ENCODE results near the gene RASSF10.

Gene RASSF10

GRCh38 chr11:13015753-13016152 is 6.6 kb downstream of the RASSF10 start:
- H3K36me3 ChIP-seq (ENCODE audit: control insufficient read depth in 4 of 4, insufficient read depth in 4 of 4, low read length in 3 of 4): no peaks in the 10 kb centered on the region
- H3K4me1 ChIP-seq (ENCODE audit: control extremely low read depth in 1 of 4, control insufficient read depth in 4 of 4, insufficient read depth in 4 of 4, low read length in 3 of 4): peaks cover 0 to under 1% (median 0%) of the 10 kb centered on the region in 4 experiments
- peaks cover 0 to 2% (median 0%) of the 10 kb centered on the region in 5 experiments for H3K9me3 ChIP-seq (ENCODE audit: control extremely low read depth in 1 of 5, control insufficient read depth in 4 of 5, insufficient read depth in 2 of 5, low read depth in 1 of 5, low read length in 4 of 5)
- H3K27me3 ChIP-seq (replicated peaks in 2 of 5; ENCODE audit: control insufficient read depth in 4 of 5, insufficient read depth in 5 of 5, low read length in 4 of 5): peaks cover 21 to 58% (median 41%) of the 10 kb centered on the region in 5 experiments
- no peak overlapping the region for H3K4me3 ChIP-seq (ENCODE audit: control insufficient read depth in 1 of 7, extremely low read depth in 1 of 7, insufficient read depth in 4 of 7, low read depth in 2 of 7, low read length in 6 of 7)
- DNase-seq: no peak
- ChIA-PET POLR2A (no interaction called here), CTCF (interaction anchor here (1.1 kb wide), 1 partner anchor 50 kb away, joined by 3 read pairs; no protein-coding TSS in a partner anchor)
- no peak overlapping the region for H3K27ac ChIP-seq (ENCODE audit: insufficient read depth in 1 of 2, low read depth in 1 of 2, low read length in 2 of 2, poor library complexity in 1 of 2, severe bottlenecking in 2 of 2)
- WGBS (ENCODE audit: insufficient coverage): 86% methylated on average over 4 of the region's 6 CpGs

- no peak overlapping the region for H3K4me3 ChIP-seq (ENCODE audit: control insufficient read depth in 1 of 7, extremely low read depth in 1 of 7, insufficient read depth in 4 of 7, low read depth in 2 of 7, low read length in 6 of 7)
- CTCF ChIA-PET: interaction anchor here (1.1 kb wide), 2 partner anchors 51 to 136 kb away, joined by 3 read pairs; no protein-coding TSS in a partner anchor
- peaks cover 18 to 52% (median 37%) of the 10 kb centered on the region in 5 experiments for H3K27me3 ChIP-seq (replicated peaks in 2 of 5; ENCODE audit: control insufficient read depth in 4 of 5, insufficient read depth in 5 of 5, low read length in 4 of 5)
Observed at GRCh38 chr11:13016415-13016814, 7.3 kb downstream of the RASSF10 start.

GRCh38 chr11:13019313-13019712 is 10.2 kb downstream of the RASSF10 start:
- WGBS (ENCODE audit: insufficient coverage): 100% methylated on average over 1 of the region's 4 CpGs
- no peak for DNase-seq
- Histone ChIP-seq H3K4me3 (ENCODE audit: control insufficient read depth in 1 of 7, extremely low read depth in 1 of 7, insufficient read depth in 4 of 7, low read depth in 2 of 7, low read length in 6 of 7) (no peak overlapping the region), H3K27ac (ENCODE audit: insufficient read depth in 1 of 2, low read depth in 1 of 2, low read length in 2 of 2, poor library complexity in 1 of 2, severe bottlenecking in 2 of 2) (no peak overlapping the region), H3K9me3 (ENCODE audit: control extremely low read depth in 1 of 5, control insufficient read depth in 4 of 5, insufficient read depth in 2 of 5, low read depth in 1 of 5, low read length in 4 of 5) (peaks cover 0 to 2% (median 0%) of the 10 kb centered on the region in 5 experiments), H3K27me3 (replicated peaks in 2 of 5; ENCODE audit: control insufficient read depth in 4 of 5, insufficient read depth in 5 of 5, low read length in 4 of 5) (peaks cover 2 to 24% (median 12%) of the 10 kb centered on the region in 5 experiments), H3K4me1 (ENCODE audit: control extremely low read depth in 1 of 4, control insufficient read depth in 4 of 4, insufficient read depth in 4 of 4, low read length in 3 of 4) (no peaks in the 10 kb centered on the region), H3K36me3 (ENCODE audit: control insufficient read depth in 4 of 4, insufficient read depth in 4 of 4, low read length in 3 of 4) (no peaks in the 10 kb centered on the region)
- ChIA-PET POLR2A (no interaction called here), CTCF (no interaction called here)

More at GRCh38 chr11:13016415-13016814, 7.3 kb downstream of the RASSF10 start:
- Histone ChIP-seq H3K27ac (ENCODE audit: insufficient read depth in 1 of 2, low read depth in 1 of 2, low read length in 2 of 2, poor library complexity in 1 of 2, severe bottlenecking in 2 of 2) (no peak overlapping the region), H3K4me1 (ENCODE audit: control extremely low read depth in 1 of 4, control insufficient read depth in 4 of 4, insufficient read depth in 4 of 4, low read length in 3 of 4) (no peaks in the 10 kb centered on the region), H3K9me3 (ENCODE audit: control extremely low read depth in 1 of 5, control insufficient read depth in 4 of 5, insufficient read depth in 2 of 5, low read depth in 1 of 5, low read length in 4 of 5) (peaks cover 0 to 2% (median 0%) of the 10 kb centered on the region in 5 experiments), H3K36me3 (ENCODE audit: control insufficient read depth in 4 of 4, insufficient read depth in 4 of 4, low read length in 3 of 4) (no peaks in the 10 kb centered on the region)
- POLR2A ChIA-PET: no interaction called here
- DNase-seq: no peak

- DNase-seq: no peak
- 83% methylated on average over 4 of the region's 5 CpGs for WGBS (ENCODE audit: insufficient coverage)
- Histone ChIP-seq H3K27ac (ENCODE audit: insufficient read depth in 1 of 2, low read depth in 1 of 2, low read length in 2 of 2, poor library complexity in 1 of 2, severe bottlenecking in 2 of 2) (no peak overlapping the region), H3K9me3 (ENCODE audit: control extremely low read depth in 1 of 5, control insufficient read depth in 4 of 5, insufficient read depth in 2 of 5, low read depth in 1 of 5, low read length in 4 of 5) (peaks cover 0 to 2% (median 0%) of the 10 kb centered on the region in 5 experiments), H3K27me3 (replicated peaks in 2 of 5; ENCODE audit: control insufficient read depth in 4 of 5, insufficient read depth in 5 of 5, low read length in 4 of 5) (peaks cover 0 to 7% (median 4%) of the 10 kb centered on the region in 5 experiments), H3K4me3 (ENCODE audit: control insufficient read depth in 1 of 7, extremely low read depth in 1 of 7, insufficient read depth in 4 of 7, low read depth in 2 of 7, low read length in 6 of 7) (no peak overlapping the region), H3K36me3 (ENCODE audit: control insufficient read depth in 4 of 4, insufficient read depth in 4 of 4, low read length in 3 of 4) (no peaks in the 10 kb centered on the region), H3K4me1 (ENCODE audit: control extremely low read depth in 1 of 4, control insufficient read depth in 4 of 4, insufficient read depth in 4 of 4, low read length in 3 of 4) (no peaks in the 10 kb centered on the region)
- POLR2A ChIA-PET: no interaction called here
- CTCF ChIA-PET: interaction anchor here (0.6 to 2.1 kb wide), 2 partner anchors 46 to 58 kb away, joined by 3 to 5 read pairs; no protein-coding TSS in a partner anchor
Observed at GRCh38 chr11:13023423-13023822, 14.3 kb downstream of the RASSF10 start.

GRCh38 chr11:13026722-13027121 is 17.6 kb downstream of the RASSF10 start:
- CTCF ChIA-PET: interaction anchor here (1.6 kb wide), 1 partner anchor 16 kb away, joined by 3 read pairs; no protein-coding TSS in a partner anchor
- Histone ChIP-seq H3K9me3 (ENCODE audit: control extremely low read depth in 1 of 5, control insufficient read depth in 4 of 5, insufficient read depth in 2 of 5, low read depth in 1 of 5, low read length in 4 of 5) (peaks cover 0 to 3% (median 0%) of the 10 kb centered on the region in 5 experiments), H3K27me3 (replicated peaks in 2 of 5; ENCODE audit: control insufficient read depth in 4 of 5, insufficient read depth in 5 of 5, low read length in 4 of 5) (peaks cover 0 to 8% (median 2%) of the 10 kb centered on the region in 5 experiments), H3K4me3 (ENCODE audit: control insufficient read depth in 1 of 7, extremely low read depth in 1 of 7, insufficient read depth in 4 of 7, low read depth in 2 of 7, low read length in 6 of 7) (no peak overlapping the region), H3K4me1 (ENCODE audit: control extremely low read depth in 1 of 4, control insufficient read depth in 4 of 4, insufficient read depth in 4 of 4, low read length in 3 of 4) (no peaks in the 10 kb centered on the region), H3K27ac (ENCODE audit: insufficient read depth in 1 of 2, low read depth in 1 of 2, low read length in 2 of 2, poor library complexity in 1 of 2, severe bottlenecking in 2 of 2) (no peak overlapping the region), H3K36me3 (ENCODE audit: control insufficient read depth in 4 of 4, insufficient read depth in 4 of 4, low read length in 3 of 4) (no peaks in the 10 kb centered on the region)
- POLR2A ChIA-PET: no interaction called here
- WGBS (ENCODE audit: insufficient coverage): 98% methylated on average over 4 of the region's 4 CpGs
- DNase-seq: no peak

GRCh38 chr11:13028322-13028721 is 19.2 kb downstream of the RASSF10 start:
- no peak for DNase-seq
- peaks cover 0 to 3% (median 0%) of the 10 kb centered on the region in 5 experiments for H3K9me3 ChIP-seq (ENCODE audit: control extremely low read depth in 1 of 5, control insufficient read depth in 4 of 5, insufficient read depth in 2 of 5, low read depth in 1 of 5, low read length in 4 of 5)
- peaks cover 0 to 8% (median 2%) of the 10 kb centered on the region in 5 experiments for H3K27me3 ChIP-seq (replicated peaks in 2 of 5; ENCODE audit: control insufficient read depth in 4 of 5, insufficient read depth in 5 of 5, low read length in 4 of 5)
- CTCF ChIA-PET: no interaction called here
- no peaks in the 10 kb centered on the region for H3K36me3 ChIP-seq (ENCODE audit: control insufficient read depth in 4 of 4, insufficient read depth in 4 of 4, low read length in 3 of 4)
- no peaks in the 10 kb centered on the region for H3K4me1 ChIP-seq (ENCODE audit: control extremely low read depth in 1 of 4, control insufficient read depth in 4 of 4, insufficient read depth in 4 of 4, low read length in 3 of 4)
- H3K4me3 ChIP-seq (ENCODE audit: control insufficient read depth in 1 of 7, extremely low read depth in 1 of 7, insufficient read depth in 4 of 7, low read depth in 2 of 7, low read length in 6 of 7): no peak overlapping the region
- POLR2A ChIA-PET: no interaction called here
- no peak overlapping the region for H3K27ac ChIP-seq (ENCODE audit: insufficient read depth in 1 of 2, low read depth in 1 of 2, low read length in 2 of 2, poor library complexity in 1 of 2, severe bottlenecking in 2 of 2)
- WGBS (ENCODE audit: insufficient coverage): 100% methylated on average over 3 of the region's 3 CpGs

- Histone ChIP-seq H3K36me3 (ENCODE audit: control insufficient read depth in 4 of 4, insufficient read depth in 4 of 4, low read length in 3 of 4) (no peaks in the 10 kb centered on the region), H3K27me3 (replicated peaks in 2 of 5; ENCODE audit: control insufficient read depth in 4 of 5, insufficient read depth in 5 of 5, low read length in 4 of 5) (peaks cover 0 to 8% (median 2%) of the 10 kb centered on the region in 5 experiments), H3K4me1 (ENCODE audit: control extremely low read depth in 1 of 4, control insufficient read depth in 4 of 4, insufficient read depth in 4 of 4, low read length in 3 of 4) (no peaks in the 10 kb centered on the region), H3K9me3 (ENCODE audit: control extremely low read depth in 1 of 5, control insufficient read depth in 4 of 5, insufficient read depth in 2 of 5, low read depth in 1 of 5, low read length in 4 of 5) (peaks cover 0 to 3% (median 0%) of the 10 kb centered on the region in 5 experiments), H3K4me3 (ENCODE audit: control insufficient read depth in 1 of 7, extremely low read depth in 1 of 7, insufficient read depth in 4 of 7, low read depth in 2 of 7, low read length in 6 of 7) (no peak overlapping the region), H3K27ac (ENCODE audit: insufficient read depth in 1 of 2, low read depth in 1 of 2, low read length in 2 of 2, poor library complexity in 1 of 2, severe bottlenecking in 2 of 2) (no peak overlapping the region)
- ChIA-PET POLR2A (no interaction called here), CTCF (no interaction called here)
- DNase-seq: no peak
- WGBS (ENCODE audit: insufficient coverage): 95% methylated on average over 3 of the region's 3 CpGs
Observed at GRCh38 chr11:13029872-13030271, 20.8 kb downstream of the RASSF10 start.

All from common myeloid progenitor, CD34-positive (primary cell).